HepG2 (cell line): ENCODE results near the gene FBXO24. TPM values are rescaled to one million over a fixed set of nuclear protein-coding genes. Genes with fewer than 3 reads are reported as not detected.

Experiments
- BCL6 ChIP-seq: IDR thresholded peaks from 2 replicates; pipeline ENCODE4 v1.6.1; 2016; ENCODE audit warnings: missing genetic modification reagents, missing compliant biosample characterization
- CBX5 ChIP-seq: sonication (generic); formaldehyde crosslinking; IDR thresholded peaks from 2 replicates; pipeline ENCODE4 v1.4.0; 2020; ENCODE audit warnings: missing genetic modification reagents, borderline replicate concordance
- DNMT3B ChIP-seq: conservative IDR thresholded peaks from 2 replicates; pipeline ENCODE4 v1.6.1; 2016; ENCODE audit warnings: missing biosample characterization, control low read depth
- IKZF4 ChIP-seq: sonication (generic); formaldehyde crosslinking; IDR thresholded peaks from 2 replicates; pipeline ENCODE4 v1.5.1; 2020; ENCODE audit warnings: borderline replicate concordance, mild to moderate bottlenecking, low read depth, missing genetic modification reagents; ENCODE audit errors: not compliant biosample characterization
- MAFG ChIP-seq: sonication (generic); formaldehyde crosslinking; IDR thresholded peaks from 2 replicates; pipeline ENCODE4 v1.5.1; 2020; ENCODE audit warnings: mild to moderate bottlenecking, missing genetic modification reagents
- MEIS2 ChIP-seq: sonication (generic); formaldehyde crosslinking; IDR thresholded peaks from 2 replicates; pipeline ENCODE4 v1.9.0; 2021; ENCODE audit warnings: mild to moderate bottlenecking, missing genetic modification reagents
- NPAS2 ChIP-seq: sonication (generic); formaldehyde crosslinking; IDR thresholded peaks from 2 replicates; pipeline ENCODE4 v1.8.0; 2022; ENCODE audit warnings: mild to moderate bottlenecking, missing genetic modification reagents, borderline replicate concordance
- NR2F2 ChIP-seq: IDR thresholded peaks from 2 replicates; pipeline ENCODE4 v1.6.1; 2012; ENCODE audit warnings: low read depth, inconsistent platforms, borderline replicate concordance
- NRL ChIP-seq: sonication (generic); formaldehyde crosslinking; IDR thresholded peaks from 2 replicates; pipeline ENCODE4 v1.5.0; 2020; ENCODE audit warnings: missing genetic modification reagents, mild to moderate bottlenecking, moderate library complexity, borderline replicate concordance
- POLR2A ChIP-seq, 2 experiments: IDR thresholded peaks; 2 replicates each; pipeline ENCODE4 v1.6.1; 2011; ENCODE audit warnings: low read depth in 2 of 2, low read length in 2 of 2, mild to moderate bottlenecking in 1 of 2, moderate library complexity in 1 of 2; ENCODE audit not compliant: insufficient read depth in 1 of 2
- SALL1 ChIP-seq: sonication (generic); formaldehyde crosslinking; IDR thresholded peaks from 2 replicates; pipeline ENCODE4 v1.8.0; 2022; ENCODE audit warnings: mild to moderate bottlenecking, missing genetic modification reagents
- SMYD3 ChIP-seq: sonication (generic); formaldehyde crosslinking; IDR thresholded peaks from 2 replicates; pipeline ENCODE4 v1.8.1; 2023; ENCODE audit warnings: mild to moderate bottlenecking, missing genetic modification reagents
- TOPORS ChIP-seq: sonication (generic); formaldehyde crosslinking; IDR thresholded peaks from 2 replicates; pipeline ENCODE4 v1.8.0; 2023; ENCODE audit warnings: mild to moderate bottlenecking, missing genetic modification reagents
- ZBTB10 ChIP-seq: sonication (generic); formaldehyde crosslinking; IDR thresholded peaks from 2 replicates; pipeline ENCODE4 v1.4.0; 2020; ENCODE audit warnings: missing genetic modification reagents, borderline replicate concordance
- ZNF253 ChIP-seq: sonication (generic); formaldehyde crosslinking; IDR thresholded peaks from 2 replicates; pipeline ENCODE4 v1.8.0; 2022; ENCODE audit warnings: mild to moderate bottlenecking, missing genetic modification reagents, borderline replicate concordance
- ZNF280D ChIP-seq: sonication (generic); formaldehyde crosslinking; IDR thresholded peaks from 2 replicates; pipeline ENCODE4 v1.5.1; 2020; ENCODE audit warnings: mild to moderate bottlenecking, missing genetic modification reagents
- ZNF543 ChIP-seq: sonication (generic); formaldehyde crosslinking; IDR thresholded peaks from 2 replicates; pipeline ENCODE4 v1.4.0; 2020; ENCODE audit warnings: mild to moderate bottlenecking, missing genetic modification reagents
- ZNF589 ChIP-seq: sonication (generic); formaldehyde crosslinking; conservative IDR thresholded peaks from 2 replicates; pipeline ENCODE4 v1.8.0; 2022; ENCODE audit warnings: mild to moderate bottlenecking, moderate library complexity, missing genetic modification reagents
- ZNF644 ChIP-seq: IDR thresholded peaks from 2 replicates; pipeline ENCODE4 v1.6.1; 2016; ENCODE audit warnings: low read depth
- ZNF768 ChIP-seq: sonication (generic); formaldehyde crosslinking; IDR thresholded peaks from 2 replicates; pipeline ENCODE4 v1.4.0; 2020; ENCODE audit warnings: missing genetic modification reagents
- ZNF800 ChIP-seq: sonication (generic); formaldehyde crosslinking; IDR thresholded peaks from 2 replicates; pipeline ENCODE4 v1.4.0; 2020; ENCODE audit warnings: missing genetic modification reagents
- ZNF83 ChIP-seq: sonication (generic); formaldehyde crosslinking; IDR thresholded peaks from 2 replicates; pipeline ENCODE4 v1.4.0; 2020; ENCODE audit warnings: missing genetic modification reagents, mild to moderate bottlenecking, borderline replicate concordance
- polyA plus RNA-seq, 8 experiments: library from polyadenylated mRNA; depleted of rRNA in 3 of 8; stranded (reverse) in 7 of 8; unstranded in 1 of 8; fragments of >200 nt; fragmentation: Illumina TruSeq in 4 of 8; extraction: Trizol in 4 of 8; gene quantifications; 2 replicates each; pipeline versions ENCODE4 v1.2.1 to v1.2.3, GENCODE V29; 2011 to 2016; ENCODE audit warnings: low read depth in 4 of 8, missing spikeins in 1 of 8, mixed read lengths in 1 of 8; ENCODE audit not compliant: insufficient read depth in 1 of 8
- total RNA-seq, 5 experiments: library from RNA; depleted of rRNA; stranded (reverse); fragments of >200 nt; fragmentation: Illumina TruSeq; extraction: Trizol; gene quantifications; 2 replicates each; pipeline ENCODE4 v1.2.3, GENCODE V29; 2016; ENCODE audit warnings: low read depth in 1 of 5

The FBXO24 gene
- total and polyA plus RNA-seq, 2 of the 13 experiments (the other 11 are each of a cell fraction or from before 2014, with no cell fraction given): 0.20 to 0.55 TPM

DNA sequence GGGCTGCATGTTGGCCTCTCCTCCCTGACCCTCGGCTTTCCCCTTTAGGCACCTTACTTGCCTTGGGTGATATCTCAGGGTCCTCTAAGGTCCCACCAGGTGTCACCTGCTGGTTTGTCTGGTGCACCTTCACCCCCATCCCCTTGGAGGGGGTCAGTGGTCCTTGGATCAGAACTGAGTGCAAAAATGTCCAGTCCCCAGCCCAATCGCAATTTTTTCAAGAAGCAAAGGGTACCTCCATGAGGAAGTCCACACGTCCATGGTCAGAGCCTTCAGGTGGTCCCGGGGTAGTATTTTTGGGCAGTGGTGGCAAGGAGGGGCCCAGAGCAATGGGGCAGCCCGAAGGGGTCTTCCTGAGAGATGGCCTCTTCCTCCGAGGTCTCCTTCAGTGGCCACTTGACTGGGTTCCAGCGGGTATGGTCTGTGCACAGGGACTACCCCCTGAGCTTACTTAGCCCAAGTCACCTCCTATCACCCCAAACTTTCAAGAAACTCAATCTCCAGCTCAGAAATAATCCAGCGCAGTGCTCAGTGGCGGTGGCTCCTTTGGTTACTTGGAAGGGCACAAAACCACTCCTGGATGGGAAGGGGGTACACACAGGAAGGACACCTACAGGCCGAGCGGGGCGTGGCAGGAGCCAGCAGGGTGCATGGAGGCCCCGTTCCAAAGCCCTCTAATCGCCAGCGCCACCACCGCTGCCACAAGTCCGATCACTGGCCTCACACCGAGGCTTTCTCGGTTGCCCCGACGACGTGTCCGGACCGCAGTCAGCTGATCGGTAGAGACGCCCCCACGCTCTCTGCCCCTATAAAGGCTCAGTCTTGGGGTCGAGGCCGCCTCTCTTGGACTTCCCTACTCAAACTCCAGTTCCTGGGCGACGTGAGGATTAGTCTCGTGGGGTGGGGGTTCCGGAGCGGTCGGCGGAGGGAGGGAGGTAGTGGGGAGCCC, 17.0 kb upstream of the FBXO24 start (continued):
- TF ChIP-seq SMYD3 (CRISPR knock-in tag) (peak; percentile 82), ZNF644 (CRISPR knock-in tag) (no peak), NPAS2 (CRISPR knock-in tag) (0 out of 2 replicates have a peak, but pooled peaks have one; percentile 28), ZNF768 (CRISPR knock-in tag) (peak; percentile 70; the same call in 1 of the 2 replicates), IKZF4 (CRISPR knock-in tag) (no peak), ZNF543 (CRISPR knock-in tag) (no peak), ZNF280D (CRISPR knock-in tag) (peak; percentile 17; the same call in 1 of the 2 replicates), ZNF800 (CRISPR knock-in tag) (no peak; the same call in 1 of the 2 replicates), ZNF83 (no peak; the same call in 1 of the 2 replicates), BCL6 (CRISPR knock-in tag) (0 out of 2 replicates have a peak, but pooled peaks have one; percentile 31), CBX5 (peak; percentile 41; the same call in 1 of the 2 replicates), NRL (peak; percentile 81), MEIS2 (CRISPR knock-in tag) (no peak; the same call in 1 of the 2 replicates), DNMT3B (CRISPR knock-in tag) (no peak), NR2F2 (no peak), ZBTB10 (CRISPR knock-in tag) (peak; percentile 59; the same call in 1 of the 2 replicates), ZNF589 (CRISPR knock-in tag) (peak; percentile 5; the same call in 1 of the 2 replicates), POLR2A (IDR thresholded peaks at IDR 0.05; ENCODE audit: insufficient read depth in 1 of 2, low read depth in 2 of 2, low read length in 2 of 2) (peak in 1 of 2 experiments; percentile 53; a peak in 2 of 4 replicates), SALL1 (peak; percentile 82), ZNF253 (CRISPR knock-in tag) (peak; percentile 48; the same call in 1 of the 2 replicates), MAFG (CRISPR knock-in tag) (no peak), TOPORS (CRISPR knock-in tag) (peak; percentile 88)
